Spleen (tissue), 7 donors: ENCODE results near the gene STK10.

ENCODE experiments used
- POLR2A ChIP-seq, 3 donors: fragments of 450-650 bp; IDR thresholded peaks; one replicate each; pipeline ENCODE4 v1.5.1; 2017; ENCODE audit warnings: antibody characterized with exemption in 3 of 3, mild to moderate bottlenecking in 1 of 3
- POLR2AphosphoS5 ChIP-seq, 3 donors: sonication (generic); formaldehyde crosslinking; IDR thresholded peaks; one replicate each; pipeline ENCODE4 v1.5.1; 2017; ENCODE audit warnings: antibody characterized with exemption in 3 of 3
- TF ChIP-seq, protein P1 (sequence below), 11 experiments: fragments of 200-600 bp in 7 of 11; fragments of 450-650 bp in 4 of 11; sonication (generic) in 4 of 11; IDR thresholded peaks in 8 of 11; conservative IDR thresholded peaks in 3 of 11; 1 replicate in 7 of 11; 2 replicates in 4 of 11; pipeline versions ENCODE4 v1.4.0 to v1.8.0; 2016 to 2021; ENCODE audit warnings: antibody characterized with exemption in 11 of 11, inconsistent platforms in 4 of 11, mild to moderate bottlenecking in 1 of 11
- donor health status: DM: no; HTN: no; CAD: no; lungs with moderate emphysema.
- donor health status: DM: no; HTN: no; CAD: no.
- donor health status: DM: no; HTN: no; CAD: no.

DNA sequence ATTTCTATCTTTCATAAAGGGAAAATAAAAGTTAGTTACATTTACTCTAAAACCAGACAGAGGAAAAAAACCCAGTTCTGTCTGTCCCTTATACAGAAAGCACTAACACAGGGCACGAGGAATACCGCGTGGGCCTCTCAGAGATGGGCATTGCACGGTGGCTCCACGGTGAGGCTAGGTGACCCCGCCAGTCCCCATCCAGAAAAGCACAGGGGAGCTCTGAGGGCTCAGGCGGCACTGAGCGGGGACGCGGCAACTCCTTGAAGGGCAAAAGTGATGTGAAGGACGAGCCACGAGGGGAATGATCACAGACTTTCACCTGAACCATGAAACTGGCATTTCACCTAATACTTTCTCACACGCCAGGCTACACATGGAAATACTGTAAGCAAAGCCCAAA lies 145.8 kb downstream of the STK10 start:
- TF ChIP-seq, protein P1, sequence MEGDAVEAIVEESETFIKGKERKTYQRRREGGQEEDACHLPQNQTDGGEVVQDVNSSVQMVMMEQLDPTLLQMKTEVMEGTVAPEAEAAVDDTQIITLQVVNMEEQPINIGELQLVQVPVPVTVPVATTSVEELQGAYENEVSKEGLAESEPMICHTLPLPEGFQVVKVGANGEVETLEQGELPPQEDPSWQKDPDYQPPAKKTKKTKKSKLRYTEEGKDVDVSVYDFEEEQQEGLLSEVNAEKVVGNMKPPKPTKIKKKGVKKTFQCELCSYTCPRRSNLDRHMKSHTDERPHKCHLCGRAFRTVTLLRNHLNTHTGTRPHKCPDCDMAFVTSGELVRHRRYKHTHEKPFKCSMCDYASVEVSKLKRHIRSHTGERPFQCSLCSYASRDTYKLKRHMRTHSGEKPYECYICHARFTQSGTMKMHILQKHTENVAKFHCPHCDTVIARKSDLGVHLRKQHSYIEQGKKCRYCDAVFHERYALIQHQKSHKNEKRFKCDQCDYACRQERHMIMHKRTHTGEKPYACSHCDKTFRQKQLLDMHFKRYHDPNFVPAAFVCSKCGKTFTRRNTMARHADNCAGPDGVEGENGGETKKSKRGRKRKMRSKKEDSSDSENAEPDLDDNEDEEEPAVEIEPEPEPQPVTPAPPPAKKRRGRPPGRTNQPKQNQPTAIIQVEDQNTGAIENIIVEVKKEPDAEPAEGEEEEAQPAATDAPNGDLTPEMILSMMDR (IDR thresholded peaks at IDR 0.05 in 8 of 11, conservative IDR thresholded peaks at IDR 0.05 in 3 of 11): no peak
- TF ChIP-seq POLR2A (IDR thresholded peaks at IDR 0.05): no peak
- peak in 2 of 3 donors; percentile 35 to 65 for TF ChIP-seq POLR2AphosphoS5 (IDR thresholded peaks at IDR 0.05)
